Measurements from ENCODE around the gene CPEB4. TPM values are rescaled to one million over a fixed set of nuclear protein-coding genes. Genes with fewer than 3 reads are reported as not detected.
A peak's percentile ranks its signal among the peaks of the same experiment; 100 is the strongest.

The CPEB4 gene
- total RNA-seq, 4 donors from 2014 or later = 33.2 to 51.6 (median 44.8) TPM

GRCh38 chr5:173864126-173865050 is 23.8 kb upstream of the CPEB4 start:
- TF ChIP-seq CTCF (IDR thresholded peaks at IDR 0.05) (no peak), POLR2A (IDR thresholded peaks at IDR 0.05) (no peak)
- H3K36me3 ChIP-seq = no peaks in the 10 kb centered on the region
- no peaks in the 10 kb centered on the region for H3K9me3 ChIP-seq
- no peak for DNase-seq
- H3K27ac ChIP-seq = no peak overlapping the region
- no peaks in the 10 kb centered on the region for H3K27me3 ChIP-seq
- 64 to 71% methylated on average over 6 to 10 of the region's 10 CpGs for WGBS, 2 donors
- peaks cover 13 to 37% (median 14%) of the 10 kb centered on the region in 3 donors for H3K4me1 ChIP-seq
- intact Hi-C loops (cut with DNase I) = no loop called here
- H3K4me3 ChIP-seq = no peak overlapping the region

GRCh38 chr5:173866243-173866857 is 21.8 kb upstream of the CPEB4 start:
- H3K4me3 ChIP-seq = no peak overlapping the region
- no peaks in the 10 kb centered on the region for H3K36me3 ChIP-seq
- WGBS, 2 donors = 56 to 71% methylated on average over 13 to 15 of the region's 15 CpGs
- peak overlapping the region in 2 of 4 donors; percentile 55 to 66 for H3K27ac ChIP-seq
- intact Hi-C loops (cut with DNase I) = no loop called here
- TF ChIP-seq POLR2A (IDR thresholded peaks at IDR 0.05) (no peak), CTCF (IDR thresholded peaks at IDR 0.05) (no peak)
- no peak for DNase-seq
- H3K4me1 ChIP-seq = peaks cover 13 to 38% (median 14%) of the 10 kb centered on the region in 3 donors
- no peaks in the 10 kb centered on the region for H3K27me3 ChIP-seq
- H3K9me3 ChIP-seq = no peaks in the 10 kb centered on the region

GRCh38 chr5:173866858-173867679 is 21.1 kb upstream of the CPEB4 start:
- H3K4me3 ChIP-seq = no peak overlapping the region
- WGBS, 2 donors = 95 to 96% methylated on average over 8 to 17 of the region's 17 CpGs
- no peak for DNase-seq
- peaks cover 13 to 38% (median 14%) of the 10 kb centered on the region in 3 donors for H3K4me1 ChIP-seq
- peak overlapping the region in 3 of 4 donors; percentile 45 to 66 (median 55) for H3K27ac ChIP-seq
- H3K9me3 ChIP-seq = no peaks in the 10 kb centered on the region
- TF ChIP-seq CTCF (IDR thresholded peaks at IDR 0.05) (no peak), POLR2A (IDR thresholded peaks at IDR 0.05) (no peak)
- H3K36me3 ChIP-seq = no peaks in the 10 kb centered on the region
- intact Hi-C loops (cut with DNase I) = no loop called here
- H3K27me3 ChIP-seq = no peaks in the 10 kb centered on the region

- H3K4me1 ChIP-seq = peaks cover 13 to 44% (median 14%) of the 10 kb centered on the region in 3 donors
- TF ChIP-seq CTCF (IDR thresholded peaks at IDR 0.05) (no peak), POLR2A (IDR thresholded peaks at IDR 0.05) (no peak)
- intact Hi-C loops (cut with DNase I) = no loop called here
- no peaks in the 10 kb centered on the region for H3K27me3 ChIP-seq
- no peaks in the 10 kb centered on the region for H3K9me3 ChIP-seq
- no peak for DNase-seq
- H3K4me3 ChIP-seq = no peak overlapping the region
- H3K27ac ChIP-seq = peak overlapping the region; percentile 11 to 55 (median 40)
- H3K36me3 ChIP-seq = no peaks in the 10 kb centered on the region
- 39 to 50% methylated on average over 7 of the region's 7 CpGs for WGBS, 2 donors
Observed at GRCh38 chr5:173868096-173868880, 19.9 kb upstream of the CPEB4 start.

Data from esophagus squamous epithelium (tissue), 5 donors.